HG03139 (cell line): ENCODE data around the gene RCOR1.
"Not testable (repeated sequence)": the region's sequence is repeated elsewhere in the genome, so short reads cannot be mapped to it uniquely, and the experiment has no call there.

Source experiments
- ATAC-seq: cut with Tn5 transposase; IDR thresholded peaks from one replicate; pipeline ENCODE4 v1.9.1; 2021; ENCODE audit not compliant: unreplicated experiment

Gene RCOR1

GRCh38 chr14:102570334-102570995 lies 22.0 kb upstream of the RCOR1 start:
- no peak for ATAC-seq

DNA sequence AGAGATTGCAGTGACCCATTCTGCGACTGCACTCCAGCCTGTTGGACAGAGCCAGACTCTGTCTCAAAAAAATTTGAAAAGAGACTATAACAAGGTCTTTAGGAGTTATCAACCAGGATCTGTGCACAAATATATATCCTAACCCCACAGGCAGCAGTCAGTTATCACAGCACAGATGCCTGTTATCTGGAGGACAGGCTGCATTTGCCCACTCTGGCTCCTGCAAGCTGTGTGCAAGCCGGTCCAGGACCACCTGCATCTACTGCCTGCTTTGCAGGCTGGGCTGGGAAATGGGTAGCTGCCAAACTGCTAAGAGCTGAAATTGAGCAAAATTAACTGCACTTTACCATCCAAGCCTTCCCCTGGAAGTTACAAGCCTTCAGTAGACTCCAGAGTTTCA lies 21.4 kb upstream of the RCOR1 start:
- ATAC-seq, result no peak

DNA sequence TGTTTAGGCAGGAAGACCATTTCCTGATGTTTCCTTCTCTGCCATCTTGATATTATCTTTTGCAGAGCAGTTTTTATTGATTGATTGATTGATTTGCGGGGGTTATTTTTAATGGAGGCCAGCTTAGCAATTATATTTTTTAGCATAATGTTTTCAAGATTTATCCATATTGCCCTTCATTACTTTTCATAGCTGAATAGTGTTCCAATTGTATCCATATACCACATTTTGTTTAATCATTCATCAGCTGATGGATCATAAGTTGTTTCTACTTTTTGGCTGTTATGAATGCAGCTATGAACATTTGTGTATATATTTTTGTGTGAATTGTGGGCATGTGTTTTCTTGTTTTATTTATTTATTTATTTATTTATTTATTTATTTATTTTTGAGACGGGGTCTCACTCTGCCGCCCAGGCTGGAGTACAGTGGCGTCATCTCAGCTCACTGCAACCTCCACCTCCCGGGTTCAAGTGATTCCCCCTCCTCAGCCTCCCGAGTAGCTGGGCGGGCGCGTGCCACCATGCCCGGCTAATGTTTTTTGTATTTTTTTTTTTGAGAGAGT lies 20.9 kb upstream of the RCOR1 start:
- no peak for ATAC-seq

DNA sequence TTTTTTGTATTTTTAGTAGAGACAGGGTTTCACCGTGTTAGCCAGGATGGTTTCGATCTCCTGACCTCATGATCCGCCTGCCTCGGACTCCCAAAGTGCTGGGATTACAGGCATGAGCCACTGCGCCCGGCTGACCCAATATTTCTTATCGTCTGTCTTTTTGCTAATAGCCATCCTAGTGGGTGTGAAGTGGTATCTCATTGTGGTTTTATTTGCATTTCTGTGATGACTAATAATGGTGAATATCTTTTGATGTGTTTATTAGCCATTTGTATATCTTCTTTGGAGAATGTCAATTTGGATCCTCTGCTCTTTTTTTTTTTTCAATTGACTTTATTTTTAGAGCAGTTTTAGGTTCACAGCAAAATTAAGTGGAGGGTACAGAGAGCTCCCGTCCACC lies 19.3 kb upstream of the RCOR1 start:
- ATAC-seq, result not testable (repeated sequence)

GRCh38 chr14:102573591-102574046 lies 18.8 kb upstream of the RCOR1 start:
- ATAC-seq, result no peak

GRCh38 chr14:102574281-102575159 lies 17.9 kb upstream of the RCOR1 start:
- ATAC-seq, result no peak

DNA sequence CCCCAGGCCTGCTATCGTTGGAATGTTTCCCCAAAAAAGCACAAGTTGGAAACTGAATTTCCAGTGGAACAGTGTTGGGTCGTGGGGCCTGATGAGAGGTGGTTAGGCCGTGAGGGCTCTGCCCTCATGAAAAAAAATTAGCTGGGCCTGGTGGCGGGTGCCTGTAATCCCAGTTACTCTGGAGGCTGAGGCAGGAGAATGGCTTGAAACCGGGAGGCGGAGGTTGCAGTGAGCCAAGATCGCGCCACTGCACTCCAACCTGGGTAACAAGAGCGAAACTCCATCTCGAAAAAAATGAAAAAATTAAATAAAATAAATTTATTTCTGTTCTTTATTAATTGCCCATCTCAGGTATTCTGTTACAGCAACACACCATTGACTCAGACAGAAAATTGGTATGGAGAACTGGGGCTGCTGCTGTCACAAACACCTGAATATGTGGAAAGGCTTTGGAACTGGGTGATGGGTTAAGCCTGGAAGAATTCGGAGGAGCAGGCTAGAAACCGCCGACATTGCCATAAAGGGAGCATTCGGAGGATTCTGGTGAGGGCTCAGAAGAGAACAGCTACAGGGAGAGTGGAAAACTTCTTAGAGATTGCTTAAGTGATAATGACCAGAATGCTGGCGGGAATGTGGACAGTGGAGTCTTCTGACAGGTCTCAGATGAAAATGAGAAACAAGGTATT lies 17.1 kb upstream of the RCOR1 start:
- no peak for ATAC-seq

- ATAC-seq, result not testable (repeated sequence)
Observed at GRCh38 chr14:102575846-102576428, 16.5 kb upstream of the RCOR1 start.

DNA sequence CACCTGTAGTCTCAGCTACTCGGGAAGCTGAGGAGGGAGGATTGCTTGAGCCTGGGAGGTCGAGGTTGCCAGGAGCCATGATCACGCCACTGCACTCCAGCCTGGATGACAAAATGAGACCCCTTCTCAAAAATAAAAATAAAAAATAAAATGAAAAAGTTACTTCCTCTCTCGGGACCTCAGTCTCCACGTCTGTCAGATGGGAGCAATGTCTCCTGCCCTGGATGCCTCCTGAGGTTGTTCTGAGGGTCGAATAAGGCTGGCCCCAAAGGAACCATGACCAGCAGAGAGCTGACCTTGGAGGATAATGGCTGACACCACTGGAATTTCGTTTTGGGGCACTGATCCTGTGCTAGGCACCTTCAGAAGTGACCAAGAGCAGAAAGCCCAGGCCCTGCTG lies 13.6 kb upstream of the RCOR1 start:
- no peak for ATAC-seq

- no peak for ATAC-seq
Observed at GRCh38 chr14:102579696-102580549, 12.5 kb upstream of the RCOR1 start.

DNA sequence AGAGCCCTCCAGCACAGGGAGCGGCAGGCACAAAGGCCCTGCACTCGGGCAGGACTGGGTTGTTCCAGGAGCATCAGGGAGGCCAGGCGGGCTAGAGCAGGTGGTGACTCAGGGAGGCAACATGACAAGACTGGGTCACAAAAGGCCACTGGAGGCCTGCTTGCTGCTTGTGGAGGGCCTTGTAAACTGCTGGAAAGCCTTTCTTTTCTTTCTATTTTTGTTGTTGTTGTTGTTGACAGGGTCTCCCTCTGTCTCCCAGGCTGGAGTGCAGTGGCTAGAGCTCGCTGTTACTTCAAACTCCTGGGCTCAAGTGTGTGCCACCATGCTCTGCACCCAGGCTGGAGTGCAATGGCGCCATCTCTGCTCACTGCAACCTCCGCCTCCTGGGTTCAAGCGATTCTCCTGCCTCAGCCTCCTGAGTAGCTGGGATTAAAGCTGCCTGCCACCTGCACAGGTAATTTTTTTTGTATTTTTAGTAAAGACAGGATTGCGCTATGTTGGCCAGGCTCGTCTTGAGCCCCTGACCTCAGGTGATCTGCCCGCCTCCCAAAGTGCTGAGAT lies 11.8 kb upstream of the RCOR1 start:
- no peak for ATAC-seq

- no peak for ATAC-seq
Observed at GRCh38 chr14:102581193-102581592, 11.3 kb upstream of the RCOR1 start.

DNA sequence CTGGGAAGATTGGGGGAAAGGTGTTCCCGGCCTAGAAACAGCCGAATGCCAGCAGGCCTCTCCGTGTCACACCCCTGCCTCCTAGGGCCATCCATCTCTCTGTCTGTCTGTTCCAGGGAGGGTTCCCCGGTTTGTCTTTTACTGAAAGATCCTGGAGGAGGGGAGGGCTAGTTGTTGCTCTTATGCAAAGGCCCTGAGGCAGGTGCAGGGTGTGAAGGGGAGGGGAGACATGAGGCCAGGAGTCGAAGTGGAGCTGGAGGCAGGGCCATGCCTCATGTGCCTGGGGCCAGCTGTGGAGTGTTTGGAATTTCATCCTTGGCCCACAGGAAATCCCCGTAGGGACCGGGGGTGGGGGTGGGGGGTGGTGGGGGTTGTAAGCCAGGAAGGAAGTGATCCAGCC lies 8.7 kb upstream of the RCOR1 start:
- ATAC-seq, result no peak

GRCh38 chr14:102584871-102585869 lies 7.3 kb upstream of the RCOR1 start:
- no peak for ATAC-seq

DNA sequence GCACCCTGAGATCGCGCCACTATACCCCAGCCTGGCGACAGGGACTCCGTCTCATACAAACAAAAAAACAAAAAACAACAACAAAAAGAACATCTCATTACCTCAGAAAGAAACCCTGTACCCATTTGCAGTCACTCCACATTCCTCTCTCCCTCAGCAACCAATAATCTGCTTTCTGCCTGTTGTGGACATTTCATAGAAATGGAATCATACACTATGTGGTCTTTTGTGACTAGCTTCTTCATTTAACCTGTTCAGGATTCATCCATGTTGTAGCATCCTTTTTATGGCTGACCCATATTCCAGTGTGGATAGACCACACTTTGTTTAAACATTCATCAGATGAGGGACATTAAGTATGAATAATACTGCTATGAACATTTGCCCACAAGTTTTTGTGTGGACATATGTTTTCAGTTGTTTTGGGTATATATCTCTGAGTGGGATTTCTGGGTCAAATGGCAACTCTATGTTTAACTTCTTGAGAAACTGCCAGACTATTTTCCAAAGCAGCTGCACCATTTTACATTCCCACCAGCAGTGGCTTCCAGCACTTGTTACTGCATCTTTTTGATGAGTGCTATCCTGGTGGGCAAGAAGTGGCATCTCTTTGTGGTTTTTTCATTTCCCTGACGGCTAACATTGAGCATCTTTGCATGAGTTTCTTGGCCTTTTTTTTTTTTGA lies 5.9 kb upstream of the RCOR1 start:
- no peak for ATAC-seq

GRCh38 chr14:102588821-102589220 lies 3.6 kb upstream of the RCOR1 start:
- no peak for ATAC-seq

- ATAC-seq, result no peak
Observed at GRCh38 chr14:102589761-102590290, 2.6 kb upstream of the RCOR1 start.

GRCh38 chr14:102590667-102591099 lies 1.8 kb upstream of the RCOR1 start:
- ATAC-seq, result no peak
